Measurements from ENCODE around the gene CSNK1G2.
"Not testable (repeated sequence)": the region's sequence is repeated elsewhere in the genome, so short reads cannot be mapped to it uniquely, and the experiment has no call there.

Gene CSNK1G2

DNA sequence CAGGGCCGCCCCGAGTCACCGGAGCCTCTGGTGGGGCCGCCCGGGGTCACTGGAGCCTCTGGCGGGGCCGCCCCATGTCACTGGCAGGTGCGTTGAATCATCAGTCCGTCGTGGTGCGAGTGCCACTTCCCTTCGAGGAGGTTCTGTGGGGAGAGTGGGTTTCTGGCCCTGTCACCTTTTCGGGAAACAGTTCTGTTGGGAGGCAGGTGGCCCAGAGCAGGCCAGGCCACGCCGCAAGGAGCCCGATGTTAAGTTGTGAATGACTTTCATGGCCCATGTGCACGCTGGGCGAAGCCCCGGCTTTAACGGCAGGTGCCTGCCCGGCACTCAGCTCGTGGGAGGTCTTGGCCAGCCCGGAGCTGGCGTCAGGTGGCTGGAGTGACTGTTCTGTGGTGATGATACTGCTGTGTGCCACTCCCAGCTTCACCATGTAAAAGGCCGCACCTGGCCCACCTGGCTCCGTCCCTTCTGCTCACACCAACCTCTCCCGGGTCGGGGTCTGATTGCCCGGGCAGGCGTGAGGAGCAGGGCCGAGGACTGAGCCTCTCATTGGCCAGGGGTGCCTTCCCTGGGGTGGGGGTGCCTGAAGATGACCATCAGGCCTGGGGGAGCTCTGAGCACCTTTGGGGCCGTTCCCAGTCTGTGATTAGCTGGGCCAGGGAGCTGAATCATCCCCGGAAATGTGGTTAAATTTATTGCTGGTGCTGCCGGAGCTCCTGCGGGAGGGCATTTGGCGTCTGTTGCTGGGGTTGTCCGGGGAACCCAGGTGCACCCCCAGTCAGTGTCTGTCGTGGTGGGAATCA is 29.2 kb downstream of the CSNK1G2 start:
- DNase-seq: no peak

DNA sequence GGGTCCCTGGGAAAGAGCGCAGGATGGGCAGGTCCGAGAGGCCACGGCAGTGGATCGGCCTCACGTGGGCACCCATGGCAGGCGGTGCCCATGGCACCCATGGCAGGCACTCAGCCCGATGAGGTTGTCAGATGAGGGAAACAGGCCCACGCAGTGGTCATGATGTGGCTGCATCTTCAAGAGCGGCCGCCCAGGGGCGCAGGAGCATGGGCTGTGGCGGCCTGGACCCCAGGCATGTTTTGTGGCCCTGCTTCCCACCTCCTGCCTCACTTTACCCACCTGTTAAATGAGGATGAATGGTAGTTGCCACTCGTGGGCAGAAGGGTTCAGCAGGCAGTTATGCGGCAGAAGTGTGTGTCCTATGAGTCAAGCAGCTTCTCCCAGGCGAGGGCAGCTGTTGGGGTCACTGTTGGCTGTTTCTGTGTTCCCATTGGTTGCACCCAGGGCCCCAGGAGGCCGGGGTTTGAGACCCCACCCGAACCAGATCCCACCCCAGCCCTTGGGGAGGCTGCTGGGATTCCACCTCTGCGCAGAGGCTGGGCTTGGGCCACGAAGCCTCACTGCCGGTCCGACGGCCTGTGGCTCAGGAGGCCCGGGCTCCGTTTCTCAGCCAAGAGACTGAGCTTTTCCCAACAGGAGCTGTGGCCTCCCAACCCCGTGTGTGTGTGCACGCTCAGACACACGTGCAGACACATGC is 30.0 kb downstream of the CSNK1G2 start:
- no peak for DNase-seq

DNA sequence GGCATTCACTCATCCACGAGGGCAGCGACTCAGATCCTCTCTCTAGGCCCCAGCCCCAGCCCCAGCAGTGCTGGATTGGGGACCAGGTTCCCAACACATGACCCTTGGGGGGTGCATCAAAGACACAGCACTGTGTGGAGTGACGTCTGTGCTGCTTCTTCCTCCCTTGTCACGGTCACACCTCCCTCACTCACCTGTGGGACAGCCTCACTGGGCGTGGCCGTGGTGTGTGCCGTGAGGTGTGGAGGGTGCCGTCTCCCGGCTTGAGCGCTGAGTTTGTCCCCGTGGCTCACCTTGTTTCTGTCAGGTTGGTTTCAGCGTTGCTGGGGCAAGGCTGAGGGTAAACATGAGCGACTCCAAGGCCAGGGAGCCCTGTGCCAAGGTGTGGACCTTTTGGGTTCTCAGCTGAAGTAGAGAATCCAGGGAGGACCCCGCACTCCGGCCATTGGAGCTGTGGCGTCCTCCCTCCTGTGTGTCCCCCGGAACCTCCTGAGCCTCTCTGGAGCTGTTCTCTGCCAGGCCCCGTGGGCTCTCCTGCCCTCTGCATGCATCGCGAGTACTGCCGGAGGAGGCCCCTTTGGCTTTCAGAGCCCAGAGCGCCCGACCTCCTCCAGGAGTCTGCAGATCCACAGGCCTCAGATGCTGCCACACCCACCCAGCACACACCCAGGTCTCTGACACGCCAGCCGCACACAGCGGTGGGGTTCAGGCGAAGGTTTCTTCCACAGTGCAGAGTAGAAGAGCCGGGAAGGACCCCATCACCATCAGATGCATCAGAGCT is 33.6 kb downstream of the CSNK1G2 start:
- DNase-seq: no peak

DNA sequence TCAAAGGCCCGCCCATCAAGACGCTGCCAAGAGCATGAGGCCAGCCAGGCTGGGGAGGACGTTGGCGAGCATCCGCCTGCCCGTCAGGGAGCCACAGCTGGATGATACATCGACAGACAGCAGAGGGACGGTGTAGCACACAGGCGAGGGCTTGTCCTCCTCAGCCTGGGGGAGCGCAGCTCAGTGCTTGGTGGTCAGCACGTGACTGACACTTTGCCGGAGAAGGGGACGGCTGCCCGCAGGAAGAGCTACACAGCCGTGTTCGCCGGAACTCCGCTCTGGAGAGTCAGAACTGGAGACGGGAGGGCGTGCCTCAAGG is 34.1 kb downstream of the CSNK1G2 start:
- no peak for DNase-seq

DNA sequence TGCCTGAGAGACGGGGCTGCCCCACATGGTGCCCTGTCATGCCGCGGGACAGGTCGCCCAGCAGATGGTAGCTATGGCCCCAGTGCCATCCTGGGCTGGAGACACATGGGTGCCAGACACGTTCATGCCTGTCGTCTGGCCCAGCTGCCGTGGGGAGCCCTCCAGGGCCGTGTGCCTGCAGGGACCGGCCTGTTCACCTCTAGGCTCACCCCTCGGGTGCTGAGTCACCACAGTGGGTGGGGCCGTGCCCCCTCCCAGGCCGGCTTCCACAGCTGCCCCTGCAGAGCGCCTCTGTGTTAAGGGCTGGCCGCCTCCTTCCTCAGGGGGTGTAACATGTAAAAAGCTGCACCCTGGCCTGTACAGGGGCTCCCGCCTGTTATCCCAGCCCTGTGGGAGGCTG is 36.1 kb downstream of the CSNK1G2 start:
- DNase-seq: no peak

DNA sequence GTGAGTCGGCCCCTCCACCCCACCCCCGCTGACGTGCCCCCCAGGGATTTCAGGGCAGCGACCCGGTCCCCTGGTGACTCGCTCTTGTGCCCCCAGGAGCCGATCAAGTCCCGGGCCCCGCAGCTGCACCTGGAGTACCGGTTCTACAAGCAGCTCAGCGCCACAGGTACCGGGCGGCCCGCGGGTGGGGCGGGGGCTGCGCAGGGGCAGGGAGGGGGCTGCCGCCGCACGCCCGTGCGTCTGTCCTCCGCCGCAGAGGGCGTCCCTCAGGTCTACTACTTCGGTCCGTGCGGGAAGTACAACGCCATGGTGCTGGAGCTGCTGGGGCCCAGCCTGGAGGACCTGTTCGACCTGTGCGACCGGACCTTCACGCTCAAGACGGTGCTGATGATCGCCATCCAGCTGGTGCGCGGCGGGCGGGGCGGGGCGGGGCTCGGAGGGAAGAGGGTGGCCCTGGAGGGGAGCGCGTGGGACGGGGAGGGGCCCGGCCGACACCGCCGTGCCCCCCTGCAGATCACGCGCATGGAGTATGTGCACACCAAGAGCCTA is 37.4 kb downstream of the CSNK1G2 start:
- no peak for DNase-seq

DNA sequence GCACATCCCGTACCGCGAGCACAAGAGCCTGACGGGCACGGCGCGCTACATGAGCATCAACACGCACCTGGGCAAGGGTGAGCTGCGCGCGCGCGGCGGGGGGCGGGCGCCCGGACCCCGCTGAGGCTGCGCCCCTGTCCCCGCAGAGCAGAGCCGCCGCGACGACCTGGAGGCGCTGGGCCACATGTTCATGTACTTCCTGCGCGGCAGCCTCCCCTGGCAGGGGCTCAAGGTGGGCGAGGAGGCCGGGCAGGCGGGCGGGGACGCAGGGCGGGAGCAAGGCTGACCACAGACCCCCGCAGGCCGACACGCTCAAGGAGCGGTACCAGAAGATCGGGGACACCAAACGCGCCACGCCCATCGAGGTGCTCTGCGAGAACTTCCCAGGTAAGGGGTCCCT is 38.0 kb downstream of the CSNK1G2 start:
- no peak for DNase-seq

DNA sequence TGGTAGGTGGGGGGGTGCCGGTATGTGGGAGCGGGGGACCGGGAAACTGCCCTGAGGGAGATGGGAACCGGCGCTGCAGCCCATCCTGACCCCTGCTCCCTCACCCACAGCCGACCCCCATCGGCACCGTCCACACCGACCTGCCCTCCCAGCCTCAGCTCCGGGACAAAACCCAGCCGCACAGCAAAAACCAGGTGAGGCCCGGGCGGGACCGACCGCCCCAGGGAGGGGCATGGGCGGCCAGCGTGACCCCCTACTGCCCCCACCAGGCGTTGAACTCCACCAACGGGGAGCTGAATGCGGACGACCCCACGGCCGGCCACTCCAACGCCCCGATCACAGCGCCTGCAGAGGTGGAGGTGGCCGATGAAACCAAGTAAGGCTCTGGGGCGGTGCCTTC is 38.7 kb downstream of the CSNK1G2 start:
- no peak for DNase-seq

DNA sequence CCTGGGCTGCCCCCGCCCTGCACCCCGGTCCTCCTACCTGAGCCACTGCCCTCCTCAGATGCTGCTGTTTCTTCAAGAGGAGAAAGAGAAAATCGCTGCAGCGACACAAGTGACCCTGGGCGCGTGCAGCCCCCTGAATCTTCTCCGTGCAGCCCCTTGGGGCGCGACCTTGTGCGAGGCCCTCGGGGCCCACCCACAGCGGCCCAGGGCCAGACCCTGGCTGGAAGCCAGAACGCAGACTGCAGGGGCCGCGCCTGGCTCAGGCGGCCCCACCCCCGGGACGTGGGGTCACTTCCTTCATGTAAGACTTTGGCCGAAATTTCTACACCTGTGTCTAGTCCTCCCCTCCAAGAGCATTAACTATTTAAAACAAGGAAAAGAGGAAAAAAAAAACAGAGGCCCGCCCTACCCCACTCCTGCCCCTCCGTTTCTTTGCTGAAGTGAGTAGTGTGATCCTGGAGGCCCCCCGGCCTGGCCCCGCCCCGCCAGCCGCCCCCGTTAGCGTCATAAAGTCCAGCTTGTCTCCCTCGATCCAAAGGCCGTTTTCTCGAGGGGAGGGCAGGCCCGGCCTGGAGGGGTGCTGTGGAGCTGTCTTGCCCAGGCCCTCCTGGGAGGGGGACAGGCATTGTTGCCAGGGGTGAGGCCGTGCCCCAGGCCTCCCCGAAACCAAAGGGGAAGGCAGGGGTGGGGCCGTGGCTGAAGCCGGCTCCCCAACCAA is 39.3 kb downstream of the CSNK1G2 start:
- DNase-seq: no peak

DNA sequence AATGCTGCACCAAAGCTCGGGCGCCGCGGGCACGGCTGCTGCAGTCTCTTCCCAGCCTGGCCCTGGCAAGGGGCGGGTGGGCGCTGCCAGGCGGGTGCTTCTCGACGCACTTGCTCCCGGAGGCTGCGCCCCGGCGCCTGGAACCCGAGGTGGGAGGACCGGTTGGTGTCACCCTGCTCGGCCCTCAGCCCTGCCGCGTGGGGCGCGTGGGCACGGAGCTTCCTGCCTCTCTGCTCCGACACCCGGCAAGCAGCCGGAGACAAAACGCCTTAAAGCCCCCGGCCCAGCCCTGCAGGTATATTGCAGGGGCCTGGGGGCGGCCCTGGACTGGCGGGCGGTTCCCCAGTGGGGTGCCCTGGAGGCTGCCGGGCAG is 39.8 kb downstream of the CSNK1G2 start:
- DNase-seq: no peak

DNA sequence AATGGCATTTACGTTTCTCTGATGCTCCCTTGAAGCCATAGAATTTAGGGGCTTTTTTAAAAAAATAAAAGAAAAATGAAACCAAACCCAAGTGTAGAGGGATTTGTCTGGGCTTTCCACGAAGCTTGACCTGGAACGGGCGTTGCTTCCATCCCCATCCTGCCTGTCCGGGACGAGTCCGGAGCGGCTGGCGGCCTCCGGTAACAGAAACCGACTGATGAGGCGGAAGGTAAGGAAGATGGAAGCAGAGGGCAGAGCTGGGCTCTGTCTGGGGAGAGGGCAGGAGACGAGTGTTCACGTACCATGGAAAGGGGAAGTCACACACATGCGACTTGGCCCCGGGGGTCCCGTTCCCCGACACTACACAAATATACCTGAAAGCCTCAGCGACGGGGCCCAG is 40.3 kb downstream of the CSNK1G2 start:
- no peak for DNase-seq

DNA sequence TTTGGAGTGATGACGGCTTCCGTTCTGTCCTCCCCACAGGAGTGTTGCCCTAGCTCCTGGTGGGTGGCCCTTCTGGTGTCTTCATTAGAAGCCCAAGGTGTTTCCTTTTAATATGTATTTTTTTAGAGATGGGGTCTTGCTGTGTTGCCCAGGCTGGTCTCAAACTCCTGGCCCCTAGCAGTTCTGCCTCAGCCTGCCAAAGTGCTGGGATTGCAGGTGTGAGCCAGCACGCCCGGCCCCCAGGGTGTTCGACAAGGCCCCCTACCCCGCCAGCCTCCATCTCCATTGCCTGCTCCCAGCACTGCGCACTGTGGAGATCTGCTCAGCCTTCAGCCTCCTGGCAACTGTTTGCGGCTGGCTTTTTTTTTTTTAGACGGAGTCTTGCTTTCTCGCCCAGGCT is 43.4 kb downstream of the CSNK1G2 start:
- no peak for DNase-seq

DNA sequence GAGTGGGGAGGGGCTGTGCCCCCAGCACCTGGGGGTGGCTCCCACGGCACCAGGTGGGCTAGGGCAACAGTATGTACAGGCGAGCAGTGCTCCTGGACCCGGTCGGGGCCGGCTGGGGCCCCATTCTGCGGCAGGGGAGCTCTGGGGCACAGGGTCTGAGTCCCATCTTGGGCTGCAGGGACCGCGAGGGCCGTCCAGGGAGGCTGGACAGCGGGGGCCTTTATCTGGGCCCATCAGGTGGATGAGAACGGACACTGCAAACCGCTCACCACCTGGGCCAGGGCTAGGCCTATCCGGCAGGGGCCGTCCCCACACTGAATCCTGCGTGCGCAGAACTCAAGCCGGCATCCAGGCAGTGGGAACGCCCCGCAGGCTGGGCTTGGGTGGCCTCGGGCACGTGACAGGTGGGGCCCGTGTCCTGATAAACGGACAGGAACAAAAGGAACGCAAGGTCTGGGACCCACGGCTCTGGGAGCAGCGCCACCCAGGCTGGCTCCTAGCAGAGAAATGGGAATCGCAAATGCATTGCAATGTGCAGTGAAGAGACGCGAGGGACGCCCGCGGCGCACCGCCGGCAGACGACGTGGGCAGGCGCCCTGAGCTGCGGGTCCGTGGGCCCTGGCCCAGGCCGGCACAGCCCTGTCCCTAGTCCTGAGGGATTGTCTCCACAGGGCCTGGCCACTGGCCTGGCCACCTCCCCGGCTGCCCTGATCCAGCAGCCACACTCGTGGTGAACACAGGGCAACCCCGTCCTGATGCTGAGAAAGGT is 44.8 kb downstream of the CSNK1G2 start:
- DNase-seq: no peak

DNA sequence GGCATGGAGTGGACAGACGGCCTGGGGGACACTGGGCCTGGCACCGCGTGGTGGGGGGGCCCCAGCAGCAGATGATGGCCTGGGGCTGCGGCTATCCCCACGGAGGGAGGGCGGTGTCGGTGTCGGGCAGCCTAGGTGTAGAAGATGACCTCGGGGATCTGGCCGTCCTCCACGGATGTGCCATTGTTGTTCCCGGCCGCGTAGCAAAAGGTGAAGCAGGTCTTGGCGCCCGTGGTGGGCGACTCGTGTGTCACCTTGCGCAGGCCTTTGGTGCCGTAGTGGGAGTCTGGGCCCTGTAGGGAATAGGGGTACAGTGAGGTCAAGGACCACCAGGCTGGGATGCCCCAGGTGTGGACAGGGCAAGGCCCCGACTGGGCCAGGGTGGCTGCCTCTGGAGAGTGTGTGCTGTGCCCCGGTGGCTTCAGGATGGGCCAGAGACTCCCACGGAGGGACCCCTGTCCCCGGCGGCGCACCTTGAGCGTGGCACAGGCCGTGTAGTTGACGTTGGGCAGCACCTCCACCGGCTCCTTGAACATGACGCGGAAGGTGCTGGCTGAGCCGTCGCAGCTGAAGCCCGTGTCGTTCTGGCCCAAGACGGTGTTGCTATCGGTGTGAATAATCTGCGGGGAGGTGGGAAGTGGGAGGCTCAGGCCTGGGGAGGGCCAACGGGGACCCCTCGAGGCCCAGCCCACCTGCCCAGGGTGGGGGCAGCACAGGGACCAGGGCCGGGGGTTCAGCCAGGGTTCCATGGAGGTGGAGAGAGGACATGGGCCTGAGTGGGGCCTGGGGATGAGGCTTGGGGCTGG is 45.6 kb downstream of the CSNK1G2 start:
- DNase-seq: no peak

DNA sequence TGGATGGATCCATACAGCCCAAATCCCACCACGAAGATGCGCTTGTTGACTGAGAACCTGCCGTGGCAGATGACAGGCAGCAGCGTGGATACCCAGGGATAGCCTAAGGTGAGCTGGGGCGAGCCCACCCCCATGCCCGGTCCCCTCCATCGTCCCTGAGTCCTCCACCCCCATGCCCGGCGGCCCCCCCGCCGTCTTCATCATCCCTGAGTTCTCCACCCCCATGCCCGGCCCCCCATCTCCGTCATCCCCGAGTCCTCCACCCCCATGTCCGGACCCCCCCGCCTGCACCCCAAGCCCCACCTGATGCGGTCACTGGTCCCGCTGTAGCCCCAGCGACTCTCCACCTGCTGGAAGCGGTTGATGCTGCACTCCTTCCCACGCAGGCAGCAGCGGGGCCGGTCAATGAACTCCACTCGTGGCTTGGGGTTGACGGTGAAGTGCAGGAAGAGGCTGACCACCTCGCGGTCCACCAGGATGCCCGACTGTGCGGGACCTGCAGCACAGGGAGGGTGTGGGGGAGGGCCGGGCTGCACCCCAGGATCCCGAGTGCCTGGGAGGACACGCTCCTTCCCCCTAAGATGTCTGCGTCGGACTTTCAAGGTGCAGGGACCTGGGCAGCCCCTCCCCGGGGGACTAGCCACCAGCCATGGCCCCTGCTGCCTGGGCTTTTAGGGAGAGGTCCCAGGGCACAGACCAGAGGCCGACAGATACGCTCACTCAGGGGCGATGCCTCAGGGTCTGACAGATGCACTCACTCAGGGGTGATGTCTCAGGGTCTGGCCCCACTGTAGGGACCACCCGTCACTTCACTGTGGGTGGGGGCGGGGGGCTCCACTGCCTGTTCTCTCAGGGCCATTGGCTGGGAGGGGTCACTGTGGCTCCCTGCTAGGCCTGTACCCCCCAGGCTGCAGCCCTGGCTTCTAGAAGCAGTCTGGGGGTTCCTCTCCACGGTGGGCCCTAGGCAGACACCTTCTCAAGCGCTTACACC is 46.5 kb downstream of the CSNK1G2 start:
- no peak for DNase-seq

DNA sequence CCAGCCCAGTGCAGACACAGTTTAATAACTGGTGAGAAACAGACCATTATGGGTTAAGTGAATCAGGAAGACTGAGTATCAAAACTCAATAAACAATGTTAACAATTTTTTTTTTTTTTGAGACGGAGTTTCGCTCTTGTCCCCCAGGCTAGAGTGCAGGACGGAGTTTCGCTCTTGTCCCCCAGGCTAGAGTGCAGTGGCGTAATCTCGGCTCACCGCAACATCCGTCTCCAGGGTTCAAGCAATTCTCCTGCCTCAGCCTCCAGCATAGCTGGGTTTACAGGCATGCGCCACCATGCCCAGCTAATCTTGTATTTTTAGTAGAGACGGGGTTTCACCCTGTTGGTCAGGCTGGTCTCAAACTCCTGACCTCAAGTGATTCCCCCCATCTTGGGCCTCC is 47.5 kb downstream of the CSNK1G2 start:
- not testable (repeated sequence) for DNase-seq

DNA sequence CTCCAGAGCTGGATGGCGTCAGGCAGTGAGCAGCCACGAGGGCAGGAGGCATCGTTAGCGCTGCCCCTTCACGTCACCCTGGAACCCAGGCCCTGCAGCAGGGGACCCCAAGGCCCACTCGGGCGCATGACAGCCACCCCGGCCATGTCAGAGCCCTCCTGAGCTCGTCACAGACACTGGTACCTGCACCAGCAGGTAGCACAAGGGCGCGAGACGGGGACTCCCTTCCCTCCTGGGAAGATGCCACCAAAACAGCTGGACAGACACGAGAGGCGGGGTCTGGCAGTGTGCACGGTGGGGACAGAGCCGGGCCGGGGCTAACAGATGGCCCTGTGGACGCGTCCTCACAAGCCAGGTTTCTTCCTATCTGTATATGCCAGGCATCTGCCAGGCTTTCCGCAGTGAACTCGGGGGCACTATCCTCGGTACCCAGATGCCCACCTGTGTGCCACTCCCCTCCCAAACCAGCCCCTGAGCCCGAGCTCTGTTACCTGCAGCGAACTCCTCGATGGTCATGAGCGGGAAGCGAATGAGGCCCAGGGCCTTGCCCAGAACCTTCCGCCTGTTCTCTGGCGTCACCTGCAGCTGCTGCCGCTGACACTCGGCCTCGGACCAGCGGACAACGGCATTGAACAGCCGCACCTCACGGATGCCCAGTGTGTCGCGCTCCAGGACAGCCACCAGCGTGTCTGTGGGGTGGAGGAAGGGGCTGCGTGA is 48.7 kb downstream of the CSNK1G2 start:
- no peak for DNase-seq

DNA sequence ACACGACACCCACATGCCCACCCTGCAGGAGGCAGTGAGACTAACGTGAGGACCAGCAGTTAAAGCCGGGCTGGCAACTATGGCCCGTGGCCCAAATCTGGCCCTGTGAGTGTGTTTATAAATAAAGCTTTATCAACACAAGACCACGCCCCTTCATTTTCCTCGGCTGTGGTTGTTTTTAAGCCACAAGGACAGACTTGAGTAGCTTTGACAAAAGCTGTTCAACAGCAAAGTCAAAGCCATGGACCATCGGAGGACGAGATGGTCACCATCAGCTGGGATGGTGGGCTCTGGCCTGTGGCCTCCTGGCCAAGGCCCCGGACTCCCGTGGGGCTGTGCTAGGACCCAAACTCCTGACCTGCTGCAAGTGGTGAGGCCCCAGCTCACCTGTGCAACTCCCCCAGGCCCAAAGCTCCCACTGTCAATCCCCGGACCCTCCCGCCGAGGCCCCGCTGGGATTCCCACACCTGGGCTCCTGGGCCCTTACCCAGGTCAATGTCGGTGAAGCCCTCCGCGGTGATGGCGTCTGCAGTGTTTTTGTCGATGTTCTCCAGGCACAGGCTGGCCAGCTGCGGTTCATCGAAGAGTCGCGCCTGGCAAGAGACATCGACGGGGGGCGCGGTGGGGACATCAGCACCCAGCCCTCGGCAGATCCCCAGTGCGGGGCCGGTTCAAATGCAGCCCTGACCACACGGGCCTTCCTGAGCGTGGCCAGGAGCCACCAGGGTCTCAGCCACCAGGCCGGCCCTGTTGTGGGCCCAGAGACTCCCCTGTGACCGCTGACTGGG is 49.5 kb downstream of the CSNK1G2 start:
- DNase-seq: no peak
